ENCODE measurements around the gene ZNF774.
"Not testable (repeated sequence)": the region's sequence is repeated elsewhere in the genome, so short reads cannot be mapped to it uniquely, and the experiment has no call there.

Gene ZNF774

DNA sequence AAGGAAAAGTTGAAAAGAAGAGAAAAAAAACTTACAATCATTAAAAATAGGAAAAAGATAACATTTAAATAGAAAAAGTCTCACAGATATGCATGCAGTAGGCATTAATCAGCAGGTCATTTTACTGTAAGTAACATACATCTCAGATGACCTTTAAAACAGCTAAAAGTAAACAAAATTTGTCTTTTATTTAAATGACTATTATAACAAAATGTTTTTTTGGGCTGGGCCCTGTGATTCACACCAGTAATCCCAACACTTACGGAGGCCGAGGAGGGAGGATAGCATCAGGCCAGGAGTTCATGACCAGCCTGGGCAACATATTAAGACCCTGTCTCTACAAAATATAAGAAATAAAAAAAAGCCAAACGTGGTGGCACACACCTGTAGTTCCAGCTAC, 50.7 kb downstream of the ZNF774 start:
- Histone ChIP-seq H3K9me3 (ENCODE audit: low read length) (no peaks in the 10 kb centered on the region), H3K36me3 (ENCODE audit: insufficient read depth, low read length) (no peaks in the 10 kb centered on the region), H3K4me1 (ENCODE audit: insufficient read depth, low read length) (peaks cover 18% of the 10 kb centered on the region), H2AFZ (ENCODE audit: low read depth, low read length) (no peak overlapping the region), H3K4me3 (ENCODE audit: low read length) (no peak overlapping the region), H3K27me3 (ENCODE audit: insufficient read depth, low read length) (no peaks in the 10 kb centered on the region)

DNA sequence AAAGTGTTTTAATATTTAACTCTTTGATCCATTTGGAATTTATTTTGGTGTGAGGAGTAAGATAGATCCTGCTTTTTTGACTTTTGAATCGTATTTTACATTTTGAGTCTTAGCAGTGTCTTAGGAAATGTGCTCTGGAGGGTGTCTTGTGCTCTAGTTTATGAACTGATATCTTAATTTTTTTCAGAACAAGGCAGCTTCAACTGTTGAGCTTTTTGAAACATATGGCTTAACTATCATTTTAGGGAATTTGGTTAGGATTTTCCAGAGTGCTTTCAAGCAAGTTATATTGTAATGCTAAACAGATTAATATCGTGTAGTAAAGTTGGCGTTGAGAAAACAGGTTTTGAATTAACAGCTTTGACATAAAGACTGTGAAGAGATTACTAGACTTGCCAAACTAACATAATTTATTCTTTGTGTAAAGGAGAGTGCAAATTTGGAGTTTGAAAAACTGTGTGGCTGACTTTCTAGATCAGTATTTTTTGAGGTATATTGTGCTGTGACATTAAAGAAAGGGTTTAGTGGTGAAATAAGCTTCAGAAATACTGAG, 53.0 kb downstream of the ZNF774 start:
- peaks cover 4% of the 10 kb centered on the region for H3K9me3 ChIP-seq (ENCODE audit: low read length)
- no peaks in the 10 kb centered on the region for H3K36me3 ChIP-seq (ENCODE audit: insufficient read depth, low read length)
- peaks cover 18% of the 10 kb centered on the region for H3K4me1 ChIP-seq (ENCODE audit: insufficient read depth, low read length)
- H2AFZ ChIP-seq (ENCODE audit: low read depth, low read length) = no peak overlapping the region
- H3K4me3 ChIP-seq (ENCODE audit: low read length) = no peak overlapping the region
- no peaks in the 10 kb centered on the region for H3K27me3 ChIP-seq (ENCODE audit: insufficient read depth, low read length)

DNA sequence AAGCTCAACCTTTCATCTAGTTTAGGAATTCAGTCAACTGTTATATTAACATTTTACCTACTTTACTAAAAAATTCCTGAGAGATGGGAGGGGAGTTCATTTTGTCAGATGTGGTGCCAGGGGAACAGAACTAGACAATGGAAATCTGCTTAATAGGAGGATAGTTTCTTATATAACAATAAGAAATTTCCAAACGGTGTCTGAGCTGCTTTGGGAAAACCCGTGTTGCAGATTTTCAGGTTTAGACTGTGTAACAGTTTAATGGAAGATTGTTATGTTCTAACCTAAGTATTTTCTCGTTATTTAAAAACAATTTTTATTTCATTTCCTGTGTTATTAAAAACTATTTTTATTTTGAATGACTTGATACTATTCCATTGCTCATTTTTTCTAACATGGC, 55.3 kb downstream of the ZNF774 start:
- Histone ChIP-seq H3K27me3 (ENCODE audit: insufficient read depth, low read length) (no peaks in the 10 kb centered on the region), H3K4me1 (ENCODE audit: insufficient read depth, low read length) (peaks cover 4% of the 10 kb centered on the region), H3K36me3 (ENCODE audit: insufficient read depth, low read length) (no peaks in the 10 kb centered on the region), H3K4me3 (ENCODE audit: low read length) (no peak overlapping the region), H2AFZ (ENCODE audit: low read depth, low read length) (no peak overlapping the region), H3K9me3 (ENCODE audit: low read length) (peaks cover 4% of the 10 kb centered on the region)

- H3K36me3 ChIP-seq (ENCODE audit: insufficient read depth, low read length) = no peaks in the 10 kb centered on the region
- H2AFZ ChIP-seq (ENCODE audit: low read depth, low read length) = no peak overlapping the region
- no peaks in the 10 kb centered on the region for H3K27me3 ChIP-seq (ENCODE audit: insufficient read depth, low read length)
- H3K9me3 ChIP-seq (ENCODE audit: low read length) = peaks cover 4% of the 10 kb centered on the region
- H3K4me3 ChIP-seq (ENCODE audit: low read length) = no peak overlapping the region
- peaks cover 5% of the 10 kb centered on the region for H3K4me1 ChIP-seq (ENCODE audit: insufficient read depth, low read length)
Measured at GRCh38 chr15:90407871-90408317, 55.8 kb downstream of the ZNF774 start.

GRCh38 chr15:90408657-90409056, 56.6 kb downstream of the ZNF774 start:
- H3K27me3 ChIP-seq (ENCODE audit: insufficient read depth, low read length) = no peaks in the 10 kb centered on the region
- H3K36me3 ChIP-seq (ENCODE audit: insufficient read depth, low read length) = no peaks in the 10 kb centered on the region
- H2AFZ ChIP-seq (ENCODE audit: low read depth, low read length) = no peak overlapping the region
- peaks cover 5% of the 10 kb centered on the region for H3K4me1 ChIP-seq (ENCODE audit: insufficient read depth, low read length)
- no peak overlapping the region for H3K4me3 ChIP-seq (ENCODE audit: low read length)
- H3K9me3 ChIP-seq (ENCODE audit: low read length) = peaks cover 4% of the 10 kb centered on the region

GRCh38 chr15:90409587-90409986, 57.5 kb downstream of the ZNF774 start:
- not testable (repeated sequence) for H2AFZ ChIP-seq (ENCODE audit: low read depth, low read length); H3K27me3 ChIP-seq (ENCODE audit: insufficient read depth, low read length); H3K4me3 ChIP-seq (ENCODE audit: low read length); H3K4me1 ChIP-seq (ENCODE audit: insufficient read depth, low read length); H3K9me3 ChIP-seq (ENCODE audit: low read length); H3K36me3 ChIP-seq (ENCODE audit: insufficient read depth, low read length)

- not testable (repeated sequence) for H3K4me1 ChIP-seq (ENCODE audit: insufficient read depth, low read length)
Measured at GRCh38 chr15:90410316-90410715, 58.2 kb downstream of the ZNF774 start.

DNA sequence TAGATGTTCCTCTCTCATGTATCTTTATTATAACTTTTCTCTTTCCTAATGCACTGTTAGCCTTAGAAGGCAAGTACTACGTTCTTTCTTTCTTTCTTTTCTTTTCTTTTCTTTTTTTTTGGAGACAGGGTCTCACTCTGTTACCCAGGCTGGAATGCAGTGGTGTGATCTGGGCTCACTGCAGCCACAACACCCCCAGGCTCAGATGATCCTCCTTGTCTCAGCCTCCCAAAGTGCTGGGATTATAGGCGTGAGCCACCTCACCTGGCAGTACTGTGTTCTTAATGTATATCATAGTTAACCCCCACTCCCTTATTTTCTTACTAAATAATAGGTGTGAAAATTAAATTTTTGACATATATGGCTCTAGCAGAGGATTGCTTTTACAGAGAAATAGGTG, 59.1 kb downstream of the ZNF774 start:
- Histone ChIP-seq H3K27me3 (ENCODE audit: insufficient read depth, low read length) (no peaks in the 10 kb centered on the region), H3K9me3 (ENCODE audit: low read length) (peaks cover 4% of the 10 kb centered on the region), H3K4me3 (ENCODE audit: low read length) (no peak overlapping the region), H3K36me3 (ENCODE audit: insufficient read depth, low read length) (no peaks in the 10 kb centered on the region), H3K4me1 (ENCODE audit: insufficient read depth, low read length) (peaks cover 9% of the 10 kb centered on the region), H2AFZ (ENCODE audit: low read depth, low read length) (no peak overlapping the region)

More at GRCh38 chr15:90410316-90410715, 58.2 kb downstream of the ZNF774 start:
- not testable (repeated sequence) for H3K4me3 ChIP-seq (ENCODE audit: low read length); H3K27me3 ChIP-seq (ENCODE audit: insufficient read depth, low read length); H3K36me3 ChIP-seq (ENCODE audit: insufficient read depth, low read length); H2AFZ ChIP-seq (ENCODE audit: low read depth, low read length); H3K9me3 ChIP-seq (ENCODE audit: low read length)
